HG03139 (cell line): ENCODE data around the gene DNAI4.
"Not testable (repeated sequence)": the region's sequence is repeated elsewhere in the genome, so short reads cannot be mapped to it uniquely, and the experiment has no call there.

ENCODE experiments used
- ATAC-seq: cut with Tn5 transposase; IDR thresholded peaks from one replicate; pipeline ENCODE4 v1.9.1; 2021; ENCODE audit not compliant: unreplicated experiment

DNAI4 gene

GRCh38 chr1:66833112-66833511, 91.5 kb downstream of the DNAI4 start:
- ATAC-seq, result no peak

GRCh38 chr1:66831529-66832239, 93.0 kb downstream of the DNAI4 start:
- no peak for ATAC-seq

GRCh38 chr1:66824771-66825170, 99.9 kb downstream of the DNAI4 start:
- no peak for ATAC-seq

GRCh38 chr1:66809736-66810326, 114.8 kb downstream of the DNAI4 start:
- ATAC-seq, result no peak

- no peak for ATAC-seq
Measured at GRCh38 chr1:66809245-66809644, 115.4 kb downstream of the DNAI4 start.

GRCh38 chr1:66795839-66796238, 128.8 kb downstream of the DNAI4 start:
- not testable (repeated sequence) for ATAC-seq

- no peak for ATAC-seq
Measured at GRCh38 chr1:66791621-66792610, 132.7 kb downstream of the DNAI4 start.

GRCh38 chr1:66788231-66788939, 136.3 kb downstream of the DNAI4 start:
- no peak for ATAC-seq

GRCh38 chr1:66787641-66788040, 137.0 kb downstream of the DNAI4 start:
- no peak for ATAC-seq

GRCh38 chr1:66785800-66786199, 138.9 kb downstream of the DNAI4 start:
- ATAC-seq, result not testable (repeated sequence)

GRCh38 chr1:66779475-66780078, 145.1 kb downstream of the DNAI4 start:
- ATAC-seq, result no peak

GRCh38 chr1:66778969-66779368, 145.7 kb downstream of the DNAI4 start:
- no peak for ATAC-seq

- ATAC-seq, result no peak
Measured at GRCh38 chr1:66778266-66778665, 146.4 kb downstream of the DNAI4 start.

- no peak for ATAC-seq
Measured at GRCh38 chr1:66777831-66778230, 146.8 kb downstream of the DNAI4 start.

GRCh38 chr1:66775646-66776045, 149.0 kb downstream of the DNAI4 start:
- no peak for ATAC-seq

GRCh38 chr1:66774438-66774837, 150.2 kb downstream of the DNAI4 start:
- no peak for ATAC-seq

GRCh38 chr1:66773227-66773626, 151.4 kb downstream of the DNAI4 start:
- no peak for ATAC-seq

GRCh38 chr1:66770694-66771093, 154.0 kb downstream of the DNAI4 start:
- ATAC-seq, result no peak

- ATAC-seq, result no peak
Measured at GRCh38 chr1:66770240-66770639, 154.4 kb downstream of the DNAI4 start.

GRCh38 chr1:66769512-66770229, 155.0 kb downstream of the DNAI4 start:
- no peak for ATAC-seq
